Choroid plexus epithelial cell (primary cell): ENCODE data around the gene SULT1E1.
"Not testable (repeated sequence)": the region's sequence is repeated elsewhere in the genome, so short reads cannot be mapped to it uniquely, and the experiment has no call there.

Source experiments
- DNase-seq: peaks from one replicate; pipeline ENCODE4 v3.0.0-alpha.2; 2010; ENCODE audit warnings: low read depth
- H3K4me3 ChIP-seq: 2 replicates; pipeline ENCODE4 v1.5.1; 2011; ENCODE audit warnings: low read depth, mild to moderate bottlenecking, control low read depth, low read length, moderate library complexity
- CTCF ChIP-seq: conservative IDR thresholded peaks from 2 replicates; pipeline ENCODE4 v1.5.1; 2011; ENCODE audit warnings: low read depth, mild to moderate bottlenecking, control low read depth, inconsistent platforms, low read length, moderate library complexity

The SULT1E1 gene

GRCh38 chr4:69832326-69833030 lies 27.5 kb downstream of the SULT1E1 start:
- no peak for DNase-seq
- no peak overlapping the region for H3K4me3 ChIP-seq
- TF ChIP-seq CTCF, result no peak

GRCh38 chr4:69831646-69832325 lies 28.2 kb downstream of the SULT1E1 start:
- TF ChIP-seq CTCF, result peak; percentile 17
- DNase-seq, result no peak
- no peak overlapping the region for H3K4me3 ChIP-seq

GRCh38 chr4:69831270-69831627 lies 28.7 kb downstream of the SULT1E1 start:
- TF ChIP-seq CTCF, result no peak
- no peak overlapping the region for H3K4me3 ChIP-seq
- DNase-seq, result no peak

GRCh38 chr4:69830560-69831269 lies 29.2 kb downstream of the SULT1E1 start:
- TF ChIP-seq CTCF, result peak; percentile 46
- DNase-seq, result peak; percentile 81
- no peak overlapping the region for H3K4me3 ChIP-seq

GRCh38 chr4:69830192-69830559 lies 29.8 kb downstream of the SULT1E1 start:
- no peak for TF ChIP-seq CTCF
- no peak overlapping the region for H3K4me3 ChIP-seq
- no peak for DNase-seq

GRCh38 chr4:69829678-69830077 lies 30.3 kb downstream of the SULT1E1 start:
- peak; percentile 7 for TF ChIP-seq CTCF
- no peak for DNase-seq
- no peak overlapping the region for H3K4me3 ChIP-seq

GRCh38 chr4:69828828-69829227 lies 31.1 kb downstream of the SULT1E1 start:
- peak; percentile 63 for DNase-seq
- no peak for TF ChIP-seq CTCF
- H3K4me3 ChIP-seq, result no peak overlapping the region

GRCh38 chr4:69825056-69825455 lies 34.9 kb downstream of the SULT1E1 start:
- DNase-seq, H3K4me3 ChIP-seq: not testable (repeated sequence)
